Heart right ventricle (tissue), 16 donors: ENCODE results near the gene GCH1. TPM values are rescaled to one million over a fixed set of nuclear protein-coding genes. Genes with fewer than 3 reads are reported as not detected.

Experiments
- ATAC-seq, 8 donors: fragments of 200-7000 bp; cut with Tn5 transposase; one replicate each; pipeline ENCODE4 v1.9.1; 2020; ENCODE audit warnings: mild to moderate bottlenecking in 8 of 8, moderate library complexity in 8 of 8, moderate number of reproducible peaks in 1 of 8
- DNase-seq, 2 donors: peaks; one replicate each; pipeline ENCODE4 v3.0.0-alpha.2; 2020
- H3K27ac ChIP-seq, 10 donors: fragments of 200-600 bp; sonication (generic) in 2 of 10; one replicate each; pipeline versions ENCODE4 v1.5.0 to v1.8.0; 2020 to 2022; ENCODE audit warnings: mild to moderate bottlenecking in 3 of 10
- H3K27me3 ChIP-seq, 7 donors: fragments of 200-600 bp; one replicate each; pipeline ENCODE4 v1.8.0; 2021 to 2022; ENCODE audit warnings: mild to moderate bottlenecking in 2 of 7
- H3K36me3 ChIP-seq, 9 donors: fragments of 200-600 bp; sonication (generic) in 1 of 9; one replicate each; pipeline versions ENCODE4 v1.5.0 to v1.8.0; 2020 to 2022; ENCODE audit warnings: mild to moderate bottlenecking in 2 of 9
- H3K4me1 ChIP-seq, 9 donors: fragments of 200-600 bp; sonication (generic) in 1 of 9; one replicate each; pipeline versions ENCODE4 v1.5.0 to v1.8.0; 2020 to 2022; ENCODE audit warnings: mild to moderate bottlenecking in 4 of 9
- H3K4me3 ChIP-seq, 10 donors: fragments of 200-600 bp; sonication (generic) in 2 of 10; one replicate each; pipeline versions ENCODE4 v1.5.0 to v1.8.0; 2020 to 2022; ENCODE audit warnings: mild to moderate bottlenecking in 7 of 10, moderate library complexity in 2 of 10
- H3K9me3 ChIP-seq, 11 donors: fragments of 200-600 bp in 10 of 11; sonication (generic) in 2 of 11; one replicate each; pipeline versions ENCODE4 v1.5.0 to v1.8.0; 2013 to 2022; ENCODE audit warnings: mild to moderate bottlenecking in 2 of 11, control low read depth in 1 of 11, moderate library complexity in 1 of 11
- CTCF ChIP-seq, 9 donors: fragments of 200-600 bp; sonication (generic) in 2 of 9; IDR thresholded peaks; one replicate each; pipeline versions ENCODE4 v1.5.0 to v1.8.0; 2021 to 2022; ENCODE audit warnings: antibody characterized with exemption in 9 of 9, mild to moderate bottlenecking in 5 of 9, moderate library complexity in 1 of 9
- WGBS, 2 donors: extraction: QIAGEN DNeasy Blood & Tissue Kit; methylation state at CpG; one replicate each; pipeline ENCODE4 v1.1.7; 2013; ENCODE audit warnings: inconsistent platforms in 1 of 2; 5-methylcytosine and 5-hydroxymethylcytosine counted together
- intact Hi-C, 10 donors: fragments of 100-400 bp; cut with DNase I; formaldehyde crosslinking; loops; one replicate each; pipeline versions ENCODE4 v1.11.1 to v1.14.2; 2022
- polyA plus RNA-seq, 2 donors: library from polyadenylated mRNA; stranded (reverse); fragments of 200-250 nt; gene quantifications; one replicate each; pipeline ENCODE4 v1.2.3, GENCODE V29; 2013
- total RNA-seq, 10 donors: library from RNA; stranded (reverse); fragmentation: NEBNext Ultra II Directional in 3 of 10; extraction: Animal tissue kit (Norgen Biotek cat#: 25700) in 3 of 10; gene quantifications; one replicate each; pipeline versions ENCODE4 v1.2.1 to v1.2.4, GENCODE V29; 2021 to 2023
- donor health status: Arrhythmogenic right ventricular cardiomyopathy.
- donor health status: ischemic (EF 13 %, LVEDD 7.1; RV severe dilation, severe dysfunction).
- donor health status: healthy with polysubstance abuse.
- donor health status: DM: no; HTN: yes; CAD: no.
- donor health status: DM: no; HTN: no; CAD: no.
- donor health status: ischemic (EF 25% LVEDD 6.9; RV normal size, moderate dysfunction).
- donor health status: ischemic (EF 25% LVEDD 5.7; RV mildly dilated, moderate dysfunction).
- donor health status: healthy.
- donor health status: DM: yes; HTN: yes; CAD: no.
- donor health status: Ischemic cardiomyopathy.
- donor health status: ischemic (EF 35%, LVEDD 5.7; RV mildly dilated, moderate dysfunction).
- donor health status: nonischemic (EF 11% LVEDD 7.7; RV severe dilation, severe dysfunction).
- donor health status: DM: yes; HTN: yes; CAD: no.
- donor health status: PGD.
- donor health status: ischemic (EF 29% LVEDD 5.4; RV normal size, mild dysfunction).
- donor health status: nonischemic (EF 23%, LVEDD 6.1; RV moderate dilation, normal function).

The GCH1 gene
- total and polyA plus RNA-seq, 12 donors = 1.0 to 11.0 (median 2.7) TPM

GRCh38 chr14:54942913-54943312, 40.3 kb upstream of the GCH1 start:
- ATAC-seq (no peak), DNase-seq (no peak)
- no peak overlapping the region for H3K27ac ChIP-seq
- peaks cover 0 to 12% (median 0%) of the 10 kb centered on the region in 9 donors for H3K36me3 ChIP-seq
- H3K4me1 ChIP-seq = no peaks in the 10 kb centered on the region
- no peaks in the 10 kb centered on the region for H3K27me3 ChIP-seq
- 92 to 96% methylated on average over 4 of the region's 4 CpGs for WGBS, 2 donors
- no peak overlapping the region for H3K4me3 ChIP-seq
- no peak for TF ChIP-seq CTCF (IDR thresholded peaks at IDR 0.05)
- H3K9me3 ChIP-seq = no peaks in the 10 kb centered on the region
- intact Hi-C loops = no loop called here

GRCh38 chr14:54936816-54937215, 34.2 kb upstream of the GCH1 start:
- Histone ChIP-seq H3K9me3 (no peaks in the 10 kb centered on the region), H3K36me3 (peaks cover 0 to 12% (median 0%) of the 10 kb centered on the region in 9 donors), H3K4me1 (no peaks in the 10 kb centered on the region), H3K27me3 (no peaks in the 10 kb centered on the region), H3K4me3 (no peak overlapping the region), H3K27ac (no peak overlapping the region)
- WGBS, 2 donors = 95 to 100% methylated on average over 1 of the region's 1 CpG
- DNase-seq = no peak
- no peak for TF ChIP-seq CTCF (IDR thresholded peaks at IDR 0.05)
- intact Hi-C loops = no loop called here
- ATAC-seq = no peak

- intact Hi-C loops = no loop called here
- 96 to 97% methylated on average over 5 of the region's 5 CpGs for WGBS, 2 donors
- Histone ChIP-seq H3K27me3 (no peaks in the 10 kb centered on the region), H3K4me1 (no peaks in the 10 kb centered on the region), H3K4me3 (no peak overlapping the region), H3K27ac (no peak overlapping the region), H3K9me3 (no peaks in the 10 kb centered on the region), H3K36me3 (peaks cover 0 to 7% (median 0%) of the 10 kb centered on the region in 9 donors)
- ATAC-seq = no peak
- DNase-seq = no peak
- no peak for TF ChIP-seq CTCF (IDR thresholded peaks at IDR 0.05)
These were observed 33.3 kb upstream of the GCH1 start for GRCh38 chr14:54935958-54936357.

- no peak for ATAC-seq
- no peaks in the 10 kb centered on the region for H3K9me3 ChIP-seq
- no peak overlapping the region for H3K27ac ChIP-seq
- H3K27me3 ChIP-seq = no peaks in the 10 kb centered on the region
- TF ChIP-seq CTCF (IDR thresholded peaks at IDR 0.05) = no peak
- no peaks in the 10 kb centered on the region for H3K4me1 ChIP-seq
- H3K4me3 ChIP-seq = no peak overlapping the region
- 49 to 50% methylated on average over 2 of the region's 2 CpGs for WGBS, 2 donors
- no peaks in the 10 kb centered on the region for H3K36me3 ChIP-seq
- no peak for DNase-seq
- intact Hi-C loops = no loop called here
These were observed 32.5 kb upstream of the GCH1 start for GRCh38 chr14:54935100-54935499.
